ENCODE data around the gene TC2N. TPM values are rescaled to one million over a fixed set of nuclear protein-coding genes. Genes with fewer than 3 reads are reported as not detected.

The TC2N gene
- total RNA-seq, 1 donor from 2014 or later: 1.4 TPM

DNA sequence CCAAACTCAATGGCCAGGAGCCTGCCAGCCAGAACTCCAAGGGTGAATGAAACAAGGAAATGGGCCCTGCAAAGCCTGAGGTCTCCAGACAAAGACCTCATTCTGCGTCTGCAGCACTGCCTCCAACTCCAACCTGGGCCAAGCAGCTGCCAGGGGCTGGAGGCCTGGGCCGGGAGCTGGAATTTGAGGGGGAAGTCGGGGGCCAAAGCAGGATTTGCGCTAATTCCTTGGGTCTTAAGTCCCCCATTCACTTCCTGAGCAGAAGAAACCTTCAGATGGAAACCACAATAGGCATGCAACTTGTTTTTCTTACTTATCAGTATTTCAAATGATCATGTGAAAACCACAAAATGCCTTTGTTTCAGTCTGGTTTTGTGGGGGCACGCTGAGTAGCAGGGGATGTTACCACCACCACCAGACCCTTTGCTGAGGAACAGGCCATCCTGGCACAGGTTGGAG, 23.0 kb upstream of the TC2N start:
- Mint-ChIP-seq H3K4me1 (ENCODE audit: unreplicated experiment) (peaks cover 6% of the 10 kb centered on the region), H3K9me3 (ENCODE audit: unreplicated experiment) (no peaks in the 10 kb centered on the region), H3K4me3 (ENCODE audit: unreplicated experiment) (no peak overlapping the region), H3K27ac (ENCODE audit: unreplicated experiment) (no peak overlapping the region), H3K27me3 (ENCODE audit: unreplicated experiment) (no peaks in the 10 kb centered on the region), H3K36me3 (ENCODE audit: low read depth, unreplicated experiment) (no peaks in the 10 kb centered on the region)
- no peak for DNase-seq (ENCODE audit: low spot score)
- TF ChIP-seq, protein P1, sequence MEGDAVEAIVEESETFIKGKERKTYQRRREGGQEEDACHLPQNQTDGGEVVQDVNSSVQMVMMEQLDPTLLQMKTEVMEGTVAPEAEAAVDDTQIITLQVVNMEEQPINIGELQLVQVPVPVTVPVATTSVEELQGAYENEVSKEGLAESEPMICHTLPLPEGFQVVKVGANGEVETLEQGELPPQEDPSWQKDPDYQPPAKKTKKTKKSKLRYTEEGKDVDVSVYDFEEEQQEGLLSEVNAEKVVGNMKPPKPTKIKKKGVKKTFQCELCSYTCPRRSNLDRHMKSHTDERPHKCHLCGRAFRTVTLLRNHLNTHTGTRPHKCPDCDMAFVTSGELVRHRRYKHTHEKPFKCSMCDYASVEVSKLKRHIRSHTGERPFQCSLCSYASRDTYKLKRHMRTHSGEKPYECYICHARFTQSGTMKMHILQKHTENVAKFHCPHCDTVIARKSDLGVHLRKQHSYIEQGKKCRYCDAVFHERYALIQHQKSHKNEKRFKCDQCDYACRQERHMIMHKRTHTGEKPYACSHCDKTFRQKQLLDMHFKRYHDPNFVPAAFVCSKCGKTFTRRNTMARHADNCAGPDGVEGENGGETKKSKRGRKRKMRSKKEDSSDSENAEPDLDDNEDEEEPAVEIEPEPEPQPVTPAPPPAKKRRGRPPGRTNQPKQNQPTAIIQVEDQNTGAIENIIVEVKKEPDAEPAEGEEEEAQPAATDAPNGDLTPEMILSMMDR (IDR thresholded peaks at IDR 0.05; ENCODE audit: unreplicated experiment): no peak

DNA sequence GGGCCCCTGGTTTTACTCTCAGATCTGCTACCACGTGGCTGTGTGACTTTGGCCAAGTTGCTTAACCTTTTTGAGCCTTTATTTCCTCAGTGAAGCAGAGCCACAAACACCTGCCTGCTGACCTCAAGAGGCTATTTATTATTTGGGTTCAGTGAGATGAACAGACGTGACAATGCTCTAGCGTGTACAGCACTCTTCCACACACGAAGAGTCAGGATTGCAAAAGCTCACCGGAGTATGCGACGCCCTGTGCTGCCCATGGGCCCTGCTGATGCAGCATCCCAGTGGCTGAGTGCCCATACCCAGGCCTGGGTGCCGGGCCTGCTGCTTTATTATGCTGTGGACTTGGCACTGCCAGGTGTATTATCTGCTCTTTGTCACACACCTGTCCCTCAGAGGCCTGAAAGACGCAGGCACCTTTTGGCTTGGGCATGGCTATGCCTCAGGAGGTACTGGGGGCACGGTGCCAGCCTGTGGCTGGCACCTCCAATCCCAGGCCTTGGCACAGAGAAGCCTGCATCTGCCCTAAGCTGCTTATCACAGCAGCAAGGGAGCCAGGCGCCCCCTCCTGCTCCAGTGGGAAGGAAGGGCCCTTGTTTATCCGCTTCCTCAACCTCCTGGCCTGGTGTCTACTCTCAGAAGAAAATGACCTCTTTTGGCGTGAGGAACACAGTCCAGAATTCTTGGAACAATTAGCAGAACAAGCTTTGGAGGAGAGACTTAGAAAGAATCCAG, 22.3 kb upstream of the TC2N start:
- Mint-ChIP-seq H3K27me3 (ENCODE audit: unreplicated experiment) (no peaks in the 10 kb centered on the region), H3K4me1 (ENCODE audit: unreplicated experiment) (peaks cover 6% of the 10 kb centered on the region), H3K36me3 (ENCODE audit: low read depth, unreplicated experiment) (no peaks in the 10 kb centered on the region), H3K27ac (ENCODE audit: unreplicated experiment) (no peak overlapping the region), H3K9me3 (ENCODE audit: unreplicated experiment) (no peaks in the 10 kb centered on the region), H3K4me3 (ENCODE audit: unreplicated experiment) (no peak overlapping the region)
- TF ChIP-seq, protein P1 (IDR thresholded peaks at IDR 0.05; ENCODE audit: unreplicated experiment): no peak
- no peak for DNase-seq (ENCODE audit: low spot score)

DNA sequence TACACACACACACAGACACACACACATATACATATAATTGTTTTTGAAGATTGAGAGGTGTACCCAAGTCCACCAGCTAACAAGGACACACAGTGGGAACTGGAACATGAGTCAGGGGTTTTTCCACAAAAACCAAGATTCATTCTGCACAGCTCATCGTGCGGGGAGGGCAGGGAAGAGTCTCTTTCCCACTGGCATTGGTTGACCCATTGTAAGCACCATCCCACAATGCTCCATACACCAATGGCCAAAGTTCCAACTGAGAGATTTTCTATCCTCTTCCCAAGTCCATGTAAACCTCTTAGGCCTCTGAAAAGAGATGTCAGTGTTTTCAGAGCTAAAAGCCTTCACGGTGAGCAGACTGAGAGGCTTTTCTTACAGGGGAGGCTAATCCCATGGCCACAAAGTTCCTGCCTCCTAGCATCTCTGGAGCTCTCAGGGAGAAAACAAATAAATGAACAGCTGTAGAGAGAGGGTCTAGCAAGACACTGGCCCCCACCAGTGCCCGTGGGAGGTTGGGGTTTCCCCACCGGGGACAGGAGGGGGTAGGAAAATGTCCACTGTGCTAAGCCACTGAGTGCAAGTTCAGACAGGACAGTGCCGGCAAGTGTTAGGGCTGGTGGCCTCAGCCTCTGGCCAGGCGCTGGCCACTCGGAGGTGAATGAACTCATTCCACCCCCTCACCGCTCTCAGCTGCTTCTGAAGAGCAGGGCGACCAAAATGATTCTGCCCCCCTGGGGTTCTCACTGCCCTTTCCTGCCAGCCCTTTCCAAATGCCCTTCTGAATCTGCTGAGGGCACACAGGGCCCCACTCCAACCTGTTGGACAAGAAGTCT, 21.5 kb upstream of the TC2N start:
- Mint-ChIP-seq H3K27me3 (ENCODE audit: unreplicated experiment) (no peaks in the 10 kb centered on the region), H3K27ac (ENCODE audit: unreplicated experiment) (no peak overlapping the region), H3K36me3 (ENCODE audit: low read depth, unreplicated experiment) (no peaks in the 10 kb centered on the region), H3K9me3 (ENCODE audit: unreplicated experiment) (no peaks in the 10 kb centered on the region), H3K4me1 (ENCODE audit: unreplicated experiment) (peaks cover 6% of the 10 kb centered on the region), H3K4me3 (ENCODE audit: unreplicated experiment) (no peak overlapping the region)
- DNase-seq (ENCODE audit: low spot score): no peak
- TF ChIP-seq, protein P1 (IDR thresholded peaks at IDR 0.05; ENCODE audit: unreplicated experiment): no peak

DNA sequence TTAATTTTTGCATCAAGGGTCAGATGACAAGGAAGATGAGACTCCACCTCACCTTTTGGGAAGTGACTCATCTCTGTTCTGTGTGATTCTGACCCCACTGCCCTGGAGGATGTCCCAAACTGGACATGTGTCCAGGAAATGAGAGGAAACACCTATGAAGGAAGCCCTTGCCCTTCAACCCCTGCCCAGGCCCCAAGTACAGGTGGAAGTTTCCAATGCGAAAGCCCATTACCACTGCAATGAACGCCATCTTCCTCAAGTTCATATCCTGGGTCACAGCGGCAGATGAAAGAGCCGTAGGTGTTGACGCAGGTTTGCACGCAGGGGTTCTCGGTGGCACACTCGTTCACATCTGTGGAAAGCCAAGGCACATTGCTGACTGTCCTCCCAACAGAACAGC, 19.6 kb upstream of the TC2N start:
- no peak for DNase-seq (ENCODE audit: low spot score)
- Mint-ChIP-seq H3K4me1 (ENCODE audit: unreplicated experiment) (peaks cover 4% of the 10 kb centered on the region), H3K9me3 (ENCODE audit: unreplicated experiment) (no peaks in the 10 kb centered on the region), H3K4me3 (ENCODE audit: unreplicated experiment) (no peak overlapping the region), H3K36me3 (ENCODE audit: low read depth, unreplicated experiment) (no peaks in the 10 kb centered on the region), H3K27me3 (ENCODE audit: unreplicated experiment) (no peaks in the 10 kb centered on the region), H3K27ac (ENCODE audit: unreplicated experiment) (no peak overlapping the region)
- TF ChIP-seq, protein P1 (IDR thresholded peaks at IDR 0.05; ENCODE audit: unreplicated experiment): no peak

DNA sequence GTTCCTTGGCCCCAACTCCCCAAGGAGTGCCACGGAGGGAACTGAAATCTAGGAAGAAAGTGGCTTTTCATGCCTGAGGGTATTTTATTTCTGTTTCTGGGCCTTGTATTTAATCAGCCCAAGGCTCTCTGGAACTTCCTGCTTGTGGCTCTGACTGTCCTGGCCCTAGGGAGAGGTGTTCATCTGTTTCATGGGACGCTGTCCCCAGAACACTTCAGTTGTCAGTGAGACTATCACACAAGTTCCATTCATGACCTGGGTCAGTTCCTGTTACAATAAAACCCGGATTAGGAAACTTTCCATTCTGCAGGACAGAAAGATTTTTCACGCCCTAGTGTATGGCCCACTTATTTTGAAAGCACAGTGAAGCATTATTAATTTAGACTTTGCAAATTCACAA, 18.5 kb upstream of the TC2N start:
- no peak overlapping the region for H3K4me3 Mint-ChIP-seq (ENCODE audit: unreplicated experiment)
- H3K36me3 Mint-ChIP-seq (ENCODE audit: low read depth, unreplicated experiment): no peaks in the 10 kb centered on the region
- no peak for DNase-seq (ENCODE audit: low spot score)
- no peaks in the 10 kb centered on the region for H3K9me3 Mint-ChIP-seq (ENCODE audit: unreplicated experiment)
- TF ChIP-seq, protein P1 (IDR thresholded peaks at IDR 0.05; ENCODE audit: unreplicated experiment): no peak
- H3K27ac Mint-ChIP-seq (ENCODE audit: unreplicated experiment): no peak overlapping the region
- H3K4me1 Mint-ChIP-seq (ENCODE audit: unreplicated experiment): peaks cover 4% of the 10 kb centered on the region
- no peaks in the 10 kb centered on the region for H3K27me3 Mint-ChIP-seq (ENCODE audit: unreplicated experiment)

Measured in endothelial cell (in vitro differentiated cells).